ACHN (cell line): ENCODE results near the gene CAMK2A.
A peak's percentile ranks its signal among the peaks of the same experiment; 100 is the strongest.

ENCODE experiments used
- DNase-seq: peaks from one replicate; pipeline ENCODE4 v3.0.0-alpha.2; 2015
- in situ Hi-C: cut with HindIII; loops from 2 replicates; pipeline ENCODE4 v1.10.0; 2017; ENCODE audit warnings: low sequenced_read_pairs, low pct_ligation_motif_present, low pct_unique_long_range_greater_than_20kb

Gene CAMK2A

GRCh38 chr5:150303660-150304386 lies 14.2 kb upstream of the CAMK2A start:
- in situ Hi-C loops = no loop called here
- DNase-seq = no peak

GRCh38 chr5:150303070-150303615 lies 13.6 kb upstream of the CAMK2A start:
- in situ Hi-C loops = no loop called here
- no peak for DNase-seq

GRCh38 chr5:150302301-150303069 lies 12.9 kb upstream of the CAMK2A start, which contains the start of gene ARSI:
Gene ARSI (minus strand): TSS chr5:150302905. CDS start chr5:150302373, 532 bp downstream.
- DNase-seq = peak; percentile 78
- in situ Hi-C loops = no loop called here

- DNase-seq = peak; percentile 30
- in situ Hi-C loops = no loop called here
These were observed 12.3 kb upstream of the CAMK2A start for GRCh38 chr5:150301901-150302300.

- in situ Hi-C loops = no loop called here
- DNase-seq = no peak
These were observed 11.6 kb upstream of the CAMK2A start for GRCh38 chr5:150301170-150301505.

- DNase-seq = no peak
These were observed 11.1 kb upstream of the CAMK2A start for GRCh38 chr5:150300496-150301169.

GRCh38 chr5:150299571-150300327 lies 10.2 kb upstream of the CAMK2A start:
- in situ Hi-C loops = no loop called here
- DNase-seq = no peak

More at GRCh38 chr5:150300496-150301169, 11.1 kb upstream of the CAMK2A start:
- in situ Hi-C loops = no loop called here

- no peak for DNase-seq
- in situ Hi-C loops = no loop called here
These were observed 9.3 kb upstream of the CAMK2A start for GRCh38 chr5:150298701-150299451.

GRCh38 chr5:150297934-150298595 lies 8.5 kb upstream of the CAMK2A start:
- in situ Hi-C loops = no loop called here

GRCh38 chr5:150297236-150297890 lies 7.8 kb upstream of the CAMK2A start:
- DNase-seq = no peak
- in situ Hi-C loops = no loop called here

More at GRCh38 chr5:150297934-150298595, 8.5 kb upstream of the CAMK2A start:
- no peak for DNase-seq

GRCh38 chr5:150296496-150296895 lies 6.9 kb upstream of the CAMK2A start:
- DNase-seq = no peak
- in situ Hi-C loops = no loop called here

GRCh38 chr5:150295741-150296486 lies 6.3 kb upstream of the CAMK2A start:
- in situ Hi-C loops = no loop called here
- no peak for DNase-seq

GRCh38 chr5:150295172-150295634 lies 5.6 kb upstream of the CAMK2A start:
- DNase-seq = no peak
- in situ Hi-C loops = no loop called here

GRCh38 chr5:150294551-150295071 lies 5.0 kb upstream of the CAMK2A start:
- no peak for DNase-seq
- in situ Hi-C loops = no loop called here

GRCh38 chr5:150293091-150293941 lies 3.7 kb upstream of the CAMK2A start:
- in situ Hi-C loops = no loop called here
- DNase-seq = no peak
